Astrocyte of the spinal cord (primary cell): Measurements from ENCODE around the gene MYOG.

Experiments
- DNase-seq: peaks from one replicate; pipeline ENCODE4 v3.0.0; 2011; ENCODE audit warnings: low read depth, low spot score
- H3K4me3 ChIP-seq: 2 replicates; pipeline ENCODE4 v1.5.1; 2011; ENCODE audit warnings: low read depth, mild to moderate bottlenecking, low read length, moderate library complexity
- CTCF ChIP-seq: IDR thresholded peaks from 2 replicates; pipeline ENCODE4 v1.5.1; 2012; ENCODE audit warnings: low read depth, mild to moderate bottlenecking, low read length, inconsistent platforms
- in situ Hi-C: cut with HindIII; loops from 2 replicates; pipeline ENCODE4 v1.10.0; 2017; ENCODE audit warnings: low sequenced_read_pairs

Gene MYOG

GRCh38 chr1:203091199-203091477 is 5.3 kb upstream of the MYOG start:
- no peak for DNase-seq
- TF ChIP-seq CTCF = no peak
- no peak overlapping the region for H3K4me3 ChIP-seq
- in situ Hi-C loops = no loop called here

GRCh38 chr1:203090421-203091198 is 4.8 kb upstream of the MYOG start:
- no peak overlapping the region for H3K4me3 ChIP-seq
- no peak for DNase-seq
- TF ChIP-seq CTCF = no peak
- in situ Hi-C loops = no loop called here

GRCh38 chr1:203089651-203090045 is 3.8 kb upstream of the MYOG start:
- no peak for TF ChIP-seq CTCF
- DNase-seq = no peak
- H3K4me3 ChIP-seq = no peak overlapping the region
- in situ Hi-C loops = no loop called here

- in situ Hi-C loops = no loop called here
- no peak overlapping the region for H3K4me3 ChIP-seq
- TF ChIP-seq CTCF = no peak
Measured at GRCh38 chr1:203089001-203089650, 3.3 kb upstream of the MYOG start.

GRCh38 chr1:203088441-203088840 is 2.6 kb upstream of the MYOG start:
- in situ Hi-C loops = no loop called here
- H3K4me3 ChIP-seq = no peak overlapping the region
- TF ChIP-seq CTCF = no peak
- no peak for DNase-seq

More at GRCh38 chr1:203089001-203089650, 3.3 kb upstream of the MYOG start:
- no peak for DNase-seq

GRCh38 chr1:203086992-203087763 is 1.4 kb upstream of the MYOG start:
- no peak for TF ChIP-seq CTCF
- no peak for DNase-seq
- H3K4me3 ChIP-seq = no peak overlapping the region
- in situ Hi-C loops = no loop called here
